ENCODE data around the gene PPP1R15B.

- TF ChIP-seq, protein P1, sequence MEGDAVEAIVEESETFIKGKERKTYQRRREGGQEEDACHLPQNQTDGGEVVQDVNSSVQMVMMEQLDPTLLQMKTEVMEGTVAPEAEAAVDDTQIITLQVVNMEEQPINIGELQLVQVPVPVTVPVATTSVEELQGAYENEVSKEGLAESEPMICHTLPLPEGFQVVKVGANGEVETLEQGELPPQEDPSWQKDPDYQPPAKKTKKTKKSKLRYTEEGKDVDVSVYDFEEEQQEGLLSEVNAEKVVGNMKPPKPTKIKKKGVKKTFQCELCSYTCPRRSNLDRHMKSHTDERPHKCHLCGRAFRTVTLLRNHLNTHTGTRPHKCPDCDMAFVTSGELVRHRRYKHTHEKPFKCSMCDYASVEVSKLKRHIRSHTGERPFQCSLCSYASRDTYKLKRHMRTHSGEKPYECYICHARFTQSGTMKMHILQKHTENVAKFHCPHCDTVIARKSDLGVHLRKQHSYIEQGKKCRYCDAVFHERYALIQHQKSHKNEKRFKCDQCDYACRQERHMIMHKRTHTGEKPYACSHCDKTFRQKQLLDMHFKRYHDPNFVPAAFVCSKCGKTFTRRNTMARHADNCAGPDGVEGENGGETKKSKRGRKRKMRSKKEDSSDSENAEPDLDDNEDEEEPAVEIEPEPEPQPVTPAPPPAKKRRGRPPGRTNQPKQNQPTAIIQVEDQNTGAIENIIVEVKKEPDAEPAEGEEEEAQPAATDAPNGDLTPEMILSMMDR (conservative IDR thresholded peaks at IDR 0.05; ENCODE audit: low read depth, low read length) = no peak
- no peak for TF ChIP-seq ELK1 (IDR thresholded peaks at IDR 0.05; ENCODE audit: borderline replicate concordance, low read depth, low read length)
- TF ChIP-seq POLR2A (IDR thresholded peaks at IDR 0.05; ENCODE audit: low read depth, low read length) = no peak; the same call in 1 of the 2 replicates
- no peak for TF ChIP-seq CHD1 (IDR thresholded peaks at IDR 0.05; ENCODE audit: low read depth, low read length)
- TF ChIP-seq RFX5 (IDR thresholded peaks at IDR 0.05; ENCODE audit: low read depth, low read length) = no peak
- no peak for TF ChIP-seq MAFK (IDR thresholded peaks at IDR 0.05; ENCODE audit: low read depth, low read length)
- TF ChIP-seq SMC3 (IDR thresholded peaks at IDR 0.05; ENCODE audit: low read depth, low read length) = no peak
- TF ChIP-seq MAZ (IDR thresholded peaks at IDR 0.05; ENCODE audit: borderline replicate concordance, low read depth, low read length) = no peak
- TF ChIP-seq, protein P2, sequence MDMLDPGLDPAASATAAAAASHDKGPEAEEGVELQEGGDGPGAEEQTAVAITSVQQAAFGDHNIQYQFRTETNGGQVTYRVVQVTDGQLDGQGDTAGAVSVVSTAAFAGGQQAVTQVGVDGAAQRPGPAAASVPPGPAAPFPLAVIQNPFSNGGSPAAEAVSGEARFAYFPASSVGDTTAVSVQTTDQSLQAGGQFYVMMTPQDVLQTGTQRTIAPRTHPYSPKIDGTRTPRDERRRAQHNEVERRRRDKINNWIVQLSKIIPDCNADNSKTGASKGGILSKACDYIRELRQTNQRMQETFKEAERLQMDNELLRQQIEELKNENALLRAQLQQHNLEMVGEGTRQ (IDR thresholded peaks at IDR 0.05; ENCODE audit: low read depth, low read length) = no peak
- no peak for TF ChIP-seq BHLHE40 (IDR thresholded peaks at IDR 0.05; ENCODE audit: low read depth, low read length)
Observed at GRCh38 chr1:204408602-204409001, 3.0 kb downstream of the PPP1R15B start.
